ENCODE measurements around the gene EPHA2.

EPHA2 gene

GRCh38 chr1:16203550-16203949 lies 47.7 kb upstream of the EPHA2 start:
- H3K36me3 ChIP-seq (ENCODE audit: insufficient read depth) = no peaks in the 10 kb centered on the region
- no peaks in the 10 kb centered on the region for H3K27me3 ChIP-seq (ENCODE audit: insufficient read depth, low read depth)
- H3K79me2 ChIP-seq (ENCODE audit: insufficient read depth, low read depth) = no peaks in the 10 kb centered on the region

GRCh38 chr1:16202281-16203210 lies 46.7 kb upstream of the EPHA2 start:
- no peaks in the 10 kb centered on the region for H3K27me3 ChIP-seq (ENCODE audit: insufficient read depth, low read depth)
- no peak overlapping the region for H3K9ac ChIP-seq
- H3K4me2 ChIP-seq = no peak overlapping the region
- H3K4me3 ChIP-seq (IDR thresholded peaks at IDR 0.05; ENCODE audit: insufficient read depth, low read depth, low read length) = no peak overlapping the region
- H3K36me3 ChIP-seq (ENCODE audit: insufficient read depth) = no peaks in the 10 kb centered on the region
- peaks cover 10% of the 10 kb centered on the region for H3K4me1 ChIP-seq (ENCODE audit: low read depth, poor library complexity, severe bottlenecking)
- TF ChIP-seq CTCF (conservative IDR thresholded peaks at IDR 0.05; ENCODE audit: low read depth, low read length) = no peak
- no peaks in the 10 kb centered on the region for H3K79me2 ChIP-seq (ENCODE audit: insufficient read depth, low read depth)
- H2AFZ ChIP-seq (ENCODE audit: low read depth) = no peak overlapping the region
- no peak overlapping the region for H3K27ac ChIP-seq
- no peaks in the 10 kb centered on the region for H4K20me1 ChIP-seq (ENCODE audit: insufficient read depth)

More at GRCh38 chr1:16203550-16203949, 47.7 kb upstream of the EPHA2 start:
- H2AFZ ChIP-seq (ENCODE audit: low read depth) = no peak overlapping the region
- no peaks in the 10 kb centered on the region for H4K20me1 ChIP-seq (ENCODE audit: insufficient read depth)
- H3K4me3 ChIP-seq (IDR thresholded peaks at IDR 0.05; ENCODE audit: insufficient read depth, low read depth, low read length) = no peak overlapping the region
- no peak for TF ChIP-seq CTCF (conservative IDR thresholded peaks at IDR 0.05; ENCODE audit: low read depth, low read length)
- H3K4me1 ChIP-seq (ENCODE audit: low read depth, poor library complexity, severe bottlenecking) = peaks cover 10% of the 10 kb centered on the region
- no peak overlapping the region for H3K4me2 ChIP-seq
- no peak overlapping the region for H3K9ac ChIP-seq
- no peak overlapping the region for H3K27ac ChIP-seq

- no peak overlapping the region for H2AFZ ChIP-seq (ENCODE audit: low read depth)
- H3K27me3 ChIP-seq (ENCODE audit: insufficient read depth, low read depth) = no peaks in the 10 kb centered on the region
- TF ChIP-seq CTCF (conservative IDR thresholded peaks at IDR 0.05; ENCODE audit: low read depth, low read length) = no peak
- H3K4me2 ChIP-seq = no peak overlapping the region
- no peak overlapping the region for H3K9ac ChIP-seq
- no peaks in the 10 kb centered on the region for H4K20me1 ChIP-seq (ENCODE audit: insufficient read depth)
- no peak overlapping the region for H3K4me3 ChIP-seq (IDR thresholded peaks at IDR 0.05; ENCODE audit: insufficient read depth, low read depth, low read length)
- no peak overlapping the region for H3K27ac ChIP-seq
- H3K36me3 ChIP-seq (ENCODE audit: insufficient read depth) = no peaks in the 10 kb centered on the region
- H3K79me2 ChIP-seq (ENCODE audit: insufficient read depth, low read depth) = no peaks in the 10 kb centered on the region
- peaks cover 4% of the 10 kb centered on the region for H3K4me1 ChIP-seq (ENCODE audit: low read depth, poor library complexity, severe bottlenecking)
Measured at GRCh38 chr1:16199700-16200099, 43.8 kb upstream of the EPHA2 start.

GRCh38 chr1:16199157-16199501 lies 43.3 kb upstream of the EPHA2 start:
- H3K4me2 ChIP-seq = no peak overlapping the region
- H3K9ac ChIP-seq = no peak overlapping the region
- H4K20me1 ChIP-seq (ENCODE audit: insufficient read depth) = no peaks in the 10 kb centered on the region
- TF ChIP-seq CTCF (conservative IDR thresholded peaks at IDR 0.05; ENCODE audit: low read depth, low read length) = no peak
- H3K79me2 ChIP-seq (ENCODE audit: insufficient read depth, low read depth) = no peaks in the 10 kb centered on the region
- H3K27me3 ChIP-seq (ENCODE audit: insufficient read depth, low read depth) = no peaks in the 10 kb centered on the region
- no peak overlapping the region for H3K27ac ChIP-seq
- no peak overlapping the region for H3K4me3 ChIP-seq (IDR thresholded peaks at IDR 0.05; ENCODE audit: insufficient read depth, low read depth, low read length)
- H2AFZ ChIP-seq (ENCODE audit: low read depth) = no peak overlapping the region
- peaks cover 4% of the 10 kb centered on the region for H3K4me1 ChIP-seq (ENCODE audit: low read depth, poor library complexity, severe bottlenecking)
- H3K36me3 ChIP-seq (ENCODE audit: insufficient read depth) = no peaks in the 10 kb centered on the region
